WTC11 (cell line): ENCODE results near the gene PRKCZ. TPM values are rescaled to one million over a fixed set of nuclear protein-coding genes. Genes with fewer than 3 reads are reported as not detected.

Experiments used
- ATAC-seq: fragments of 200-7000 bp; cut with Tn5 transposase; 2 replicates; pipeline ENCODE4 v1.10.0; 2021; ENCODE audit warnings: mild to moderate bottlenecking, moderate library complexity
- CTCF ChIA-PET: fragments of 300-600 bp; sonication (Branson Sonifier 250); formaldehyde crosslinking; loops from one replicate; lab custom pipeline; 2021; ENCODE audit warnings: antibody characterized with exemption; lab: Charles Lee
- POLR2A ChIA-PET: fragments of 350-600 bp; sonication (Branson Sonifier 250); formaldehyde crosslinking; loops from one replicate; lab custom pipeline; 2021; ENCODE audit warnings: antibody characterized with exemption; lab: Charles Lee
- DNase-seq: peaks from one replicate; pipeline ENCODE4 v3.0.0; 2021; ENCODE audit warnings: low spot score
- H3K27ac Mint-ChIP-seq: 2 replicates; pipeline ENCODE4 v1.8.0; 2021; ENCODE audit warnings: mixed read lengths
- H3K27me3 Mint-ChIP-seq: 2 replicates; pipeline ENCODE4 v1.8.0; 2021; ENCODE audit warnings: low read depth, mild to moderate bottlenecking, moderate library complexity, mixed read lengths
- H3K36me3 Mint-ChIP-seq: 2 replicates; pipeline ENCODE4 v1.8.0; 2021; ENCODE audit warnings: mixed read lengths
- H3K4me1 Mint-ChIP-seq: 2 replicates; pipeline ENCODE4 v1.8.0; 2022; ENCODE audit warnings: mixed read lengths
- H3K4me3 Mint-ChIP-seq: 2 replicates; pipeline ENCODE4 v1.8.0; 2021; ENCODE audit warnings: mild to moderate bottlenecking, moderate library complexity, mixed read lengths
- H3K9me3 Mint-ChIP-seq: 2 replicates; pipeline ENCODE4 v1.8.0; 2021; ENCODE audit warnings: mixed read lengths
- CREB1 ChIP-seq: sonication (generic); formaldehyde crosslinking; IDR thresholded peaks from 2 replicates; pipeline ENCODE4 v1.8.0; 2023; ENCODE audit warnings: mild to moderate bottlenecking, missing genetic modification reagents
- CREM ChIP-seq: sonication (generic); formaldehyde crosslinking; IDR thresholded peaks from 2 replicates; pipeline ENCODE4 v1.8.1; 2022; ENCODE audit warnings: mild to moderate bottlenecking, missing genetic modification reagents, moderate library complexity
- HMGXB4 ChIP-seq: sonication (generic); formaldehyde crosslinking; IDR thresholded peaks from 2 replicates; pipeline ENCODE4 v1.8.1; 2023; ENCODE audit warnings: mild to moderate bottlenecking, moderate library complexity, missing genetic modification reagents
- NFE2L1 ChIP-seq: sonication (generic); formaldehyde crosslinking; IDR thresholded peaks from 2 replicates; pipeline ENCODE4 v1.8.1; 2023; ENCODE audit warnings: missing genetic modification reagents
- NR2C2 ChIP-seq: sonication (generic); formaldehyde crosslinking; IDR thresholded peaks from 2 replicates; pipeline ENCODE4 v1.8.0; 2022; ENCODE audit warnings: mild to moderate bottlenecking, missing genetic modification reagents
- OVOL2 ChIP-seq: fragments of 250-450 bp; sonication (Bioruptor Pico); IDR thresholded peaks from 2 replicates; pipeline ENCODE4 v1.9.0; 2021; ENCODE audit warnings: mild to moderate bottlenecking, borderline replicate concordance
- SOX15 ChIP-seq: fragments of 250-450 bp; sonication (Bioruptor Pico); IDR thresholded peaks from 2 replicates; pipeline ENCODE4 v1.9.0; 2021; ENCODE audit warnings: mild to moderate bottlenecking
- SP1 ChIP-seq: sonication (generic); formaldehyde crosslinking; conservative IDR thresholded peaks from 2 replicates; pipeline ENCODE4 v1.8.1; 2022; ENCODE audit warnings: missing genetic modification reagents
- USF2 ChIP-seq: sonication (generic); formaldehyde crosslinking; IDR thresholded peaks from 2 replicates; pipeline ENCODE4 v1.8.1; 2023; ENCODE audit warnings: mild to moderate bottlenecking, missing genetic modification reagents, moderate library complexity
- ZNF138 ChIP-seq: sonication (generic); formaldehyde crosslinking; conservative IDR thresholded peaks from 2 replicates; pipeline ENCODE4 v1.8.1; 2022; ENCODE audit warnings: mild to moderate bottlenecking, moderate library complexity, missing genetic modification reagents
- ZNF416 ChIP-seq: fragments of 250-450 bp; sonication (Bioruptor Pico); IDR thresholded peaks from 2 replicates; pipeline ENCODE4 v1.9.0; 2021; ENCODE audit warnings: mild to moderate bottlenecking, inconsistent platforms
- ZNF532 ChIP-seq: fragments of 250-450 bp; sonication (Bioruptor Pico); IDR thresholded peaks from 2 replicates; pipeline ENCODE4 v1.9.0; 2021; ENCODE audit warnings: mild to moderate bottlenecking, borderline replicate concordance
- total RNA-seq: library from RNA; stranded (reverse); gene quantifications from 3 replicates; pipeline ENCODE4 v1.2.3, GENCODE V29; 2021
- TF ChIP-seq, protein P1 (sequence below): sonication (generic); formaldehyde crosslinking; IDR thresholded peaks from 2 replicates; pipeline ENCODE4 v1.8.1; 2022; ENCODE audit warnings: missing genetic modification reagents, borderline replicate concordance
- TF ChIP-seq, protein P2 (sequence below): fragments of 250-450 bp; sonication (Bioruptor Pico); IDR thresholded peaks from 2 replicates; pipeline ENCODE4 v2.1.2; 2022; ENCODE audit warnings: mild to moderate bottlenecking, moderate library complexity

PRKCZ gene
- total RNA-seq, 1 experiment from 2014 or later = 52.5 TPM

- TF ChIP-seq, protein P1, sequence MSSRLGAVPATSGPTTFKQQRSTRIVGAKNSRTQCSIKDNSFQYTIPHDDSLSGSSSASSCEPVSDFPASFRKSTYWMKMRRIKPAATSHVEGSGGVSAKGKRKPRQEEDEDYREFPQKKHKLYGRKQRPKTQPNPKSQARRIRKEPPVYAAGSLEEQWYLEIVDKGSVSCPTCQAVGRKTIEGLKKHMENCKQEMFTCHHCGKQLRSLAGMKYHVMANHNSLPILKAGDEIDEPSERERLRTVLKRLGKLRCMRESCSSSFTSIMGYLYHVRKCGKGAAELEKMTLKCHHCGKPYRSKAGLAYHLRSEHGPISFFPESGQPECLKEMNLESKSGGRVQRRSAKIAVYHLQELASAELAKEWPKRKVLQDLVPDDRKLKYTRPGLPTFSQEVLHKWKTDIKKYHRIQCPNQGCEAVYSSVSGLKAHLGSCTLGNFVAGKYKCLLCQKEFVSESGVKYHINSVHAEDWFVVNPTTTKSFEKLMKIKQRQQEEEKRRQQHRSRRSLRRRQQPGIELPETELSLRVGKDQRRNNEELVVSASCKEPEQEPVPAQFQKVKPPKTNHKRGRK (CRISPR knock-in tag) = no peak
- no peak for TF ChIP-seq SOX15 (CRISPR knock-in tag)
- TF ChIP-seq NFE2L1 (CRISPR knock-in tag) = no peak
Observed at GRCh38 chr1:2126331-2127186, 76.3 kb downstream of the PRKCZ start (continued).

DNA sequence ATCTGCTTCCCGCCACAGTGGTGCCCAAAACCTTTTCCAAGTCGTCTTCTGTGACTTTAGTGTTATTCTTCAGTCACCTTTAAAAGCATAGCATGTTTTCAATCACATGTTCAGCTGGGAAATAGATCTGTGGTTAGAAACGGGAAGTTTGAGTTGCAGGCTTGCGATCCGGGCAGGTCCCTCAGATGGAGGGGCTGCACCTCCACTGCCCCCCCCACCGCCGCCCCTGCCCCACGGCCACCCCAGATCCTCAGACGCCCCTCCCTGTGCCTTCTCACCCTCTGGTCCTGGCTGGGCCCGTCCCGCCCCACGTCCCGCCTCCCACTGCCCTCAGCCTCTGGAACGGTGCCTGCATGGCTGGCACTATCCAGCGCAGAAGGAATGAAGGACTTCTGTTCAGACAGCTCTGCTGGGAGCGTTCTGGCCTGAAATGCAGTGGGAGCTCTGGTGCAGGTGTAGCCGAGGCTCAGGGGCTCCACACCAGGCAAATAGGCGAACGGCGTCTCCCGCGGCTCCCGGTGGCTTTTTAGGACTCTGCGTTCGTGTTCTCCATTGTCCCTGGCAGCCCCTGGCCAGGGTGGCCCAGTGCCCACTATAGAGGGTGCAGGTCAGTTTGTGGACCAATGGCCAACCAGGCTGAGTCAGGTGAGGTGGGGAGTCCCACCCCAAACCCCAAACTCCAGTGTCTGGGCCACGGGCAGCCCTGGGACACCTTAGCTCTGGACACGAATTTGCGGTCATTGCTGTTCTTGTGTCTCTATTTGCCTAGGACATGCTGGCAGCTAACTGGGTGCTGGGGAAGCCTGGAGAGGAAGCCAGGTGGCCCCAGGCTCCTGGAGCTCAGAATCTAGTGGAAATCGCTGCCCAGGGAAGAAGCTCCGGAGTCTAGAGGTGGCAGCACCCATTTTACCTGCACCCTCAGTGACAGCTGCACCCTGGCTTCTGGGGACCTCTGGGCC lies 77.3 kb downstream of the PRKCZ start:
- Mint-ChIP-seq H3K36me3 (0 out of 2 replicates have a peak, but pooled peaks cover 3% of the 10 kb centered on the region), H3K4me1 (peaks cover 18% of the 10 kb centered on the region), H3K4me3 (no peak overlapping the region), H3K27ac (peak overlapping the region; percentile 68; the same call in 1 of the 2 replicates), H3K27me3 (no peaks in the 10 kb centered on the region), H3K9me3 (peaks cover 4% of the 10 kb centered on the region)
- DNase-seq (no peak), ATAC-seq (no peak)
- TF ChIP-seq, protein P2, sequence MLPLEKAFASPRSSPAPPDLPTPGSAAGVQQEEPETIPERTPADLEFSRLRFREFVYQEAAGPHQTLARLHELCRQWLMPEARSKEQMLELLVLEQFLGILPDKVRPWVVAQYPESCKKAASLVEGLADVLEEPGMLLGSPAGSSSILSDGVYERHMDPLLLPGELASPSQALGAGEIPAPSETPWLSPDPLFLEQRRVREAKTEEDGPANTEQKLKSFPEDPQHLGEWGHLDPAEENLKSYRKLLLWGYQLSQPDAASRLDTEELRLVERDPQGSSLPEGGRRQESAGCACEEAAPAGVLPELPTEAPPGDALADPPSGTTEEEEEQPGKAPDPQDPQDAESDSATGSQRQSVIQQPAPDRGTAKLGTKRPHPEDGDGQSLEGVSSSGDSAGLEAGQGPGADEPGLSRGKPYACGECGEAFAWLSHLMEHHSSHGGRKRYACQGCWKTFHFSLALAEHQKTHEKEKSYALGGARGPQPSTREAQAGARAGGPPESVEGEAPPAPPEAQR (CRISPR knock-in tag) = no peak
- no peak for TF ChIP-seq OVOL2 (CRISPR knock-in tag)
- TF ChIP-seq CREM (CRISPR knock-in tag) = no peak
- TF ChIP-seq ZNF416 (CRISPR knock-in tag) = no peak
- TF ChIP-seq HMGXB4 (CRISPR knock-in tag) = no peak
- no peak for TF ChIP-seq CREB1 (CRISPR knock-in tag)
- TF ChIP-seq ZNF138 (CRISPR knock-in tag) = no peak
- TF ChIP-seq SP1 = no peak
- TF ChIP-seq ZNF532 = no peak
- no peak for TF ChIP-seq NR2C2
- TF ChIP-seq USF2 (CRISPR knock-in tag) = no peak
- ChIA-PET CTCF (interaction anchor here (1.0 to 2.0 kb wide), 4 partner anchors 12 to 167 kb away, joined by 3 to 7 read pairs (median 5); no protein-coding TSS in a partner anchor), POLR2A (interaction anchor here (1.5 kb wide), 1 partner anchor 47 kb away, joined by 3 read pairs; no protein-coding TSS in a partner anchor)
